ENCODE measurements around the gene DZANK1.

Gene DZANK1

GRCh38 chr20:18364768-18365167 is 102.1 kb downstream of the DZANK1 start (continued):
- TF ChIP-seq PATZ1 (CRISPR knock-in tag; IDR thresholded peaks at IDR 0.05; ENCODE audit: borderline replicate concordance) (no peak), CSDC2 (CRISPR knock-in tag; IDR thresholded peaks at IDR 0.05) (no peak), OSR1 (CRISPR knock-in tag; IDR thresholded peaks at IDR 0.05) (no peak), TSHZ2 (CRISPR knock-in tag; IDR thresholded peaks at IDR 0.05) (no peak), SNAI2 (CRISPR knock-in tag; IDR thresholded peaks at IDR 0.05) (no peak)

- no peak for TF ChIP-seq ISL1 (CRISPR knock-in tag; IDR thresholded peaks at IDR 0.05)
- no peak for TF ChIP-seq SNAI2 (CRISPR knock-in tag; IDR thresholded peaks at IDR 0.05)
- TF ChIP-seq GLIS3 (CRISPR knock-in tag; IDR thresholded peaks at IDR 0.05) = no peak
- TF ChIP-seq OSR1 (CRISPR knock-in tag; IDR thresholded peaks at IDR 0.05) = no peak
- no peak for TF ChIP-seq CSRNP3 (CRISPR knock-in tag; IDR thresholded peaks at IDR 0.05)
- TF ChIP-seq ZFP30 (CRISPR knock-in tag; IDR thresholded peaks at IDR 0.05) = no peak
- no peak for TF ChIP-seq ZC3H10 (CRISPR knock-in tag; IDR thresholded peaks at IDR 0.05)
- TF ChIP-seq TSHZ2 (CRISPR knock-in tag; IDR thresholded peaks at IDR 0.05) = no peak
- no peak for TF ChIP-seq PATZ1 (CRISPR knock-in tag; IDR thresholded peaks at IDR 0.05; ENCODE audit: borderline replicate concordance)
- no peak for TF ChIP-seq CREB5 (CRISPR knock-in tag; IDR thresholded peaks at IDR 0.05; ENCODE audit: low read depth)
- no peak for TF ChIP-seq ZFP3 (CRISPR knock-in tag; IDR thresholded peaks at IDR 0.05)
- no peak for TF ChIP-seq BACH2 (CRISPR knock-in tag; IDR thresholded peaks at IDR 0.05; ENCODE audit: borderline replicate concordance)
- no peak for TF ChIP-seq ZNF70 (CRISPR knock-in tag; IDR thresholded peaks at IDR 0.05)
- TF ChIP-seq ESRRG (CRISPR knock-in tag; IDR thresholded peaks at IDR 0.05) = no peak
- no peak for TF ChIP-seq ZNF565 (CRISPR knock-in tag; conservative IDR thresholded peaks at IDR 0.05; ENCODE audit: low read depth)
- no peak for TF ChIP-seq CSDC2 (CRISPR knock-in tag; IDR thresholded peaks at IDR 0.05)
- no peak for TF ChIP-seq PPARA (CRISPR knock-in tag; IDR thresholded peaks at IDR 0.05; ENCODE audit: borderline replicate concordance)
- no peak for TF ChIP-seq ARNTL (CRISPR knock-in tag; IDR thresholded peaks at IDR 0.05; ENCODE audit: borderline replicate concordance, low read depth)
- TF ChIP-seq RARB (CRISPR knock-in tag; IDR thresholded peaks at IDR 0.05) = no peak
- ATAC-seq = no peak
These were observed 103.1 kb downstream of the DZANK1 start for GRCh38 chr20:18363708-18364107.
